ENCODE data around the gene LRRC37A3.
A peak's percentile ranks its signal among the peaks of the same experiment; 100 is the strongest.
"Not testable (repeated sequence)": the region's sequence is repeated elsewhere in the genome, so short reads cannot be mapped to it uniquely, and the experiment has no call there.

LRRC37A3 gene

GRCh38 chr17:64920419-64921172, 1.3 kb upstream of the LRRC37A3 start:
- no peak overlapping the region for H3K4me3 ChIP-seq (ENCODE audit: low read depth, low read length)
- peak; percentile 38 for DNase-seq (ENCODE audit: low read depth)
- TF ChIP-seq POLR2A (IDR thresholded peaks at IDR 0.05; ENCODE audit: extremely low read depth, insufficient read length) (no peak), MYC (IDR thresholded peaks at IDR 0.05; ENCODE audit: low read depth, low read length) (no peak), MAX (IDR thresholded peaks at IDR 0.05; ENCODE audit: low read depth, low read length) (no peak), CTCF (IDR thresholded peaks at IDR 0.05; ENCODE audit: low read depth, low read length) (no peak)

GRCh38 chr17:64920026-64920418, 744 bp upstream of the LRRC37A3 start:
- TF ChIP-seq MYC (IDR thresholded peaks at IDR 0.05; ENCODE audit: low read depth, low read length) (no peak), CTCF (IDR thresholded peaks at IDR 0.05; ENCODE audit: low read depth, low read length) (no peak), MAX (IDR thresholded peaks at IDR 0.05; ENCODE audit: low read depth, low read length) (no peak), POLR2A (IDR thresholded peaks at IDR 0.05; ENCODE audit: extremely low read depth, insufficient read length) (no peak)
- H3K4me3 ChIP-seq (ENCODE audit: low read depth, low read length), result peak overlapping the region; percentile 41
- DNase-seq (ENCODE audit: low read depth), result peak; percentile 45

- peak; percentile 51 for DNase-seq (ENCODE audit: low read depth)
Observed at GRCh38 chr17:64918842-64919288, 413 bp downstream of the LRRC37A3 start.

GRCh38 chr17:64917540-64917939, 1.7 kb downstream of the LRRC37A3 start:
- H3K4me3 ChIP-seq (ENCODE audit: low read depth, low read length); DNase-seq (ENCODE audit: low read depth): not testable (repeated sequence)

More at GRCh38 chr17:64918842-64919288, 413 bp downstream of the LRRC37A3 start:
- peak overlapping the region; percentile 57 for H3K4me3 ChIP-seq (ENCODE audit: low read depth, low read length)

GRCh38 chr17:64915244-64915643, 4.0 kb downstream of the LRRC37A3 start:
- not testable (repeated sequence) for H3K4me3 ChIP-seq (ENCODE audit: low read depth, low read length); DNase-seq (ENCODE audit: low read depth)

GRCh38 chr17:64910191-64910514, 9.1 kb downstream of the LRRC37A3 start:
- H3K4me3 ChIP-seq (ENCODE audit: low read depth, low read length); DNase-seq (ENCODE audit: low read depth): not testable (repeated sequence)

GRCh38 chr17:64909511-64910190, 9.6 kb downstream of the LRRC37A3 start:
- not testable (repeated sequence) for H3K4me3 ChIP-seq (ENCODE audit: low read depth, low read length); DNase-seq (ENCODE audit: low read depth)

- not testable (repeated sequence) for H3K4me3 ChIP-seq (ENCODE audit: low read depth, low read length); DNase-seq (ENCODE audit: low read depth)
Observed at GRCh38 chr17:64904069-64904468, 15.2 kb downstream of the LRRC37A3 start.

- not testable (repeated sequence) for H3K4me3 ChIP-seq (ENCODE audit: low read depth, low read length)
- DNase-seq (ENCODE audit: low read depth), result peak; percentile 2
Observed at GRCh38 chr17:64897136-64897535, 22.1 kb downstream of the LRRC37A3 start.

- H3K4me3 ChIP-seq (ENCODE audit: low read depth, low read length); DNase-seq (ENCODE audit: low read depth): not testable (repeated sequence)
Observed at GRCh38 chr17:64874210-64874609, 45.1 kb downstream of the LRRC37A3 start.
